NCI-H146 treated with DMSO at 0.1 percent for 48 hours (cell line): ENCODE data around the gene ME3.
A peak's percentile ranks its signal among the peaks of the same experiment; 100 is the strongest.

Source experiments
- DNase-seq: peaks from one replicate; lab custom pipeline; 2025; ENCODE audit not compliant: unreplicated experiment; lab: John Stamatoyannopoulos, UW

The ME3 gene

DNA sequence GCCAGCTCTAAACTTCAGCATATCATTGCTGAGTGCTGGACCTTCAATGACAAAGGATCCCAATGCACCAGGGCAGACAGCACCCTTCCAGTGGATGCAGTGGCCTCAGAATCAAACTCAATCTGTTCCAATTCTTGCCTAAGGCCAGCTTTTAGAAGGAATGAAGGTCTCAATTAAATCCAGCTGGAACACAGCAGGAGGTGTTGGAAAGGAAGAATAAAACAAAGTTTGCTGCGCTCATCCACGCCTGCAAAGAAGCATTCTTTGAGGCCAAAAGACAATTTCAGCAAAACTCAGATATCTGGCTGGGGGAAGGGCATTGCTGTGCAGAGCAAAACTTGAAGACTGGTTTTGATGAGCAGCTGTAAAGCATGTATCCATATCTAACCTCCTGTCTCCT is 177.1 kb downstream of the ME3 start:
- no peak for DNase-seq

DNA sequence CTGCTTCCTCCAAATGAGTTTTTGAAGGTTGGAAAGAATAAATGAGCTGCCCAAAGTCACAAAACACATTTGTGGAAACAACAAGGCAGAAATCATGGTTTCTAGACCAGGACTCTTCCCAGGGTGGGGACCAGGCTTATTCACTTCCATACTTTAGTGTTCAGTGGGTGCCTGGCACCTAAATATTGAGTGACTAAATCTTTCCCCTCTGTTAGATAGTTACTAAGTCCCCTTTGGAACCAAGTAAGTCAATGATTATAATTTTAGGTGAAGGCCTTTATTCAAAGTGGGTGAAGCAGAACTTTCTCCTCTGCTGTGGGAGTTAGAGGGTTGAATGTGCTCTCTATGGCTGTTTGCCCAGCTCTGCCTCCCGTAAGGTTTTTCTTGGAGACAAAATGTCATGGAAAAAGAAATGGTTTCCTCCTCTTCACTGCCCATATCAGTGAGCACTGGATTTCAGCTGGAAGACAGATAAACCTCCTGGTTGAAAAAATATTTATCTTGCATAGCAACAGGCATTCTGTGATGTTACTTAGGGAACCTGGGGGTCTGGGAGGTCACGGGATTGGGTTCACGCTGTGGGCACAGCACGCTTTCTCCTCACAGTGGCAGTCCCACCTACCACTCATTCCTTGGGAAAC is 179.9 kb downstream of the ME3 start:
- no peak for DNase-seq

DNA sequence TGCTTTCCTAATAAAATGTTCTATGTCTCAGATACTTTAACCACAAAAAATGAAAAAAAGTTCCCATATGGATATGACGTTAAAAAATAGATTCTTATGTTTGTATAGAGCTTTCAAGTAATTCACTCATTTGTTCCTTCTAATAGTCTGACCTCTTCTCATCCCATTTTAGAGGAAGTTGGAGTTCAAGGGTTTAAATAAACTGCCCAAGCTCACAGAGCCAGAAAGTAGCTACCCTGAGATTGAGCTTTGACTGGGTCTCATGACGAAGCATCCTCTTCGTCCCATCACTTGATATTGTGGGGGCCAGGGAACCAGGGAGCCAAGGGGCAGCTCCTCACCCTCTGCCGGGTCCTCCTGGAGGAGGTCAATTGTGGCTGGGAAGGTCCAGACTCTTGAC is 181.4 kb downstream of the ME3 start:
- no peak for DNase-seq

DNA sequence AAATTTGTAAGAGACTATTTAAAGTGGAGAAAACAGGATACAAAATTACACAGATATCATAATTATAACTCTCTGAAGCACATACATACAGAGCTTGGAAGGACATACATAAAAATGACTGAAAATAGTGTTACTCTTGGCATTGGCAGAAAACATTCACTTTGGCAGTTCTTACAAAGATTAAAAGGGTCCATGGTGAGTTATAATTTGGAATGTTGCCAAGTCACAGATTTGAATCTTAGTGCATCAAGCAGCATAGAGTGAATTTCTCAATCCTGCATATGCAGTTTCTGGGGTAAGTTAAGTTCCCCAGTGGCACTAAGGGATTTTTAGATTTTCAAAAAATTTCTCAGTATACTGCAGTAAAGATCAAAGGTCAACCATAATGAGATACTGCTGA is 181.8 kb downstream of the ME3 start:
- no peak for DNase-seq

DNA sequence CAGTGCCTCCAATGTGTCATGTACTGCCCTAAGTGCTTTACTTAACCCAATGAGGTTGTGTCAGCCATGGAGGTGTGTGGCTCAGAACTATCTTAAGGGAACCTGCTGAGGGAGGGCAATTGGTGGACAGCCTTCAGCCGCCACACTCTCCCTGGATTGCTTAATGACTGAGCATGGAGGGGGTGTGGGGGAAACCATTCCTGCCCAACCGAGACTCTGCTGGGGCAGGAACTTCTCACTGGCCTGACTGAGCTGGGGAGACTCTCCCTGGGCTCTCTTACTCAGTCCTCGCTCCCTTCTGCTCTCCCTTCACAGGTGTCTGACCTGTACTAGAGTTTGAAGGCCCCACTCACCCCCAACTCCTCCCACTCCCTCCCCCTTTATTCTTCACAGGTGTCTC is 183.0 kb downstream of the ME3 start:
- DNase-seq = no peak

DNA sequence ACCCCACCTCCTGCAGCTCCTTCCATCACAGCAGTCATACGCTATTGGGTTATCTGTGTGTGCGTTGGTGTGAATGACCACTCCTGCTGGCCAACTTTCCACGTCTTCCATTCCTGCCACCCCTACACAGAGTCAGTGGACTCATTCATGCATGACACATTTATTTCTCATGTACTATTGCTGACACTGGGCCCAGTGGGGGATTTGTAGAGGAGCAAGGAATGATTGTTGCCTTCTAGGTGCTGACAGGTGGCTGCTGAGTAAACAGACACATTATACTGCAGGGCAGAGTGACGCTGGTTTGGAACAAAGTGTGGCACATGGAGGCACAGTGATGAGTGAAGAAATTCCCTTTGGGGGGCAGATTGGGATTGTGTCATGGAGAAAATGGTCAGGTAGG is 183.9 kb downstream of the ME3 start:
- DNase-seq = peak; percentile 69

DNA sequence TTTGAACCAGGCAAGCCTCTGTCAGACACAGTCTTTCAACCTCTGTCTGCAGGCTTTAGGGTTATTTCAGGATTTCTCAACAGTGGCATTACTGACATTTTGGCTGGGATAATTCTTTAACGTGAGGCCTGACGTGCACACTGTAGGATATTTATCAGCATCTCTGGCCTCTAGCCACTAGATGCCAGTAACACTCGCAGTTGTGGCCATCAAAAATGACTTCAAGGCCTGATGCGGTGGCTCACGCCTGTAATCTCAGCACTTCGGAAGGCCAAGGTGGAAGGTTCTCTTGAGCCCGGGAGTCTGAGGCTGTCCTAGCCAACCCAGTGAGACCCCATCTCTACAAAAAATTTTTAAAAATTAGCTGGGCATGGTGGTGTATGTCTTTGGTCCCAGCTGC is 184.7 kb downstream of the ME3 start:
- DNase-seq = no peak

DNA sequence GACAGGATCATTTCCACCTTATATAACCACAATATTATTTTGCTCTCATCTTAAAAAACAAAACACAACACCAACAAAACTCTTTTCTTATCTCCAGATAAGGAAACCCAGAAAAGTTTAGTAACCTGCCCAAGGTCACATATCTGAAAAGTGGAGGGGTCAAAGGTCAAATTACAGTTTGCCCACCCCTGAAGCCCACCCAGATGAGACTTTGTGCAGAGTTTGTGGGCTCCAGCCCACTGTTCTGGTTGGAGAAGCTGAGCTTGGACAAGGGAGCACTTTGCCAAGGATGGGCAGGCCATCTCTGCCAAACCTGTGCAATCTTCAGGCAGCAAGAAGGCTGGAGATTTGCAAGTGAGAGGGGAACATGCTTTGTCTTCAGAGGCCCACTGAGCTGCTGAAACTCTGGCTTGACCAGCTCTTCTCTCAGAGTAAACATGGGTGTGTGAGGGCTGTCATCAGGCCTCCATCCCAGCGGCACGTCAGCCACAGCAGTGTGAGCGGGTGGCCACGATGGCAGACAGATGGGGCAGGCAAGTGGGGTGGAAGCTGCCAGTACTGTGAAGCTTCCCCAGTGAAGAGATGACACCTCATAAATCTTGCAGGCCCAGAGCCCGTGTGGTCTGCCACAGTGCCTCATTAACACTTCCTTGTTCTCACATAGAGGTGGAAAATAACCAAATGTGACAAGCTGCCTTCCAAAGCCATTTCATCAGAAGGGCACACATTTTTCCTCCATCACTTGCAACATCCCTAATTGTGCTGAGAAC is 186.0 kb downstream of the ME3 start:
- no peak for DNase-seq

DNA sequence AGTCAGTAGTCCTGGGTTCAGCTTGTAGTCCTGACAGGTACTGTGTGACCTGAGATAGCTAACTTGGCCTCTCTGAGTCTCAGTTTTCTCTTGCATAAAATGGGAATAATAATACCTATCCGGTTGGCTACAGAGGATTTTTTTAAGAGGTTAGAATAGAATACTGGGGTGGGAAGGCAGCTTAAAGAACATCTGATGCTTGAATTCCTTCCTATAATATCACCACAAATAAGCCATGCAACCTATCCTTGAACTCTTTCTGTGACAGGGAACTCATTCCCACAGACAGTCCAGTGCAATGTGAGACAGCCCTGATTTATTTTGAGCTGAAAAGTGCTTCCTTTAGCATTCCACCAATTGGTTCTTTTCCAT is 187.6 kb downstream of the ME3 start:
- DNase-seq = no peak

DNA sequence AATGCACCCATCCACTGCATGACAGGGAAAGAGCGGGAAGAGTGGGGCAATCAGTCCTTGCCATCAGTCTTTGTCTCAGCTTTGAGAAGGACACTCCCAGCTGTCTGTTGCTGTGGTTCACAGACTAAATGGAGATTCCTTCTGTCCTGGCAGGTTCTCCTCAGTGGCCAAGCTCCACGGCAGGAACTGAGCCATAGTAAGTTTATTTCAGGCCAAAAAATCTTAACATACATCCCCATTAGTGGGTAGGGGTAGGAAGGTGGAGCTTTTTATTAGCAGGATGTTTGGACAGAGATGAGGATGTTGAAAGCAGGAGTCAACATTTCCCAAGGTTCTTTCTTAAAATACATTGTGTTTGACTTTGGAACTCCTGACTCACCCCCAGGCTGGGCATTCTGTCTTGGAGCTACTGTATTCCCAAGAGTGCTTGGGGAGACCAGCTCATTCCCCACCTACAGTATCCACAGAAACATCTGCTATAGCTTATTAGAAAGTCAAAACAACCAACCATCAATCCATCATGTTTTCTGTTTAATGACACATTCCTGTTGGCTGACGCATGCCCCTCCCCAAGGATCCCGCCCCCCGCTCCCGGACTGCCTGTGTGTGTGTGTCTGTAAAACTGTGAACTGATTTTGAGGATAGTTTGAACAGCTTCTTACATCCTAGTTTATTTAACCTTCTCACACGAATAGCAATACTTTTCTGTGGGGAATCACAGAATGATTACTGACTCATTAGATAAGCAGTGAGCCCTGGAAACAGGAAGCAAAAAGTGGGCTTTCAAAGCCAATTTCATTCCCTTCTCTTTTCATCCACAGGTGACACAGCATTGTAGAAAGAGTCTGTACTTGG is 188.2 kb downstream of the ME3 start:
- no peak for DNase-seq

DNA sequence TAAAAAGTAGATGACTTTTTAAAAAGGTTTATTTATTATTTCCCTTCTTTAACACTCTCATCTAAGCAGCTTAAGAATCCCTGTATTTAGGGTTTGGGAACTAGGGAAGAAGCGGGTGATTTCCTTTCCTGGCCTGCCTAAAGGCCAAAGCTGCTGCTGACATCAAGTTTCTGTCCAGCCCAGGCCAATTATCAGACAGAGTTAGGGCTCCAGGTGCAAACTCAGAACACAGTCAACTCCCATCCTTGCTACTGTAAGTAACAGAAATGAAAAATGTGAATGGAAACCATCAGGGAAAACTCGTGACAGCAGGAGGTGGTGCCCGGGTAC is 188.8 kb downstream of the ME3 start:
- no peak for DNase-seq

DNA sequence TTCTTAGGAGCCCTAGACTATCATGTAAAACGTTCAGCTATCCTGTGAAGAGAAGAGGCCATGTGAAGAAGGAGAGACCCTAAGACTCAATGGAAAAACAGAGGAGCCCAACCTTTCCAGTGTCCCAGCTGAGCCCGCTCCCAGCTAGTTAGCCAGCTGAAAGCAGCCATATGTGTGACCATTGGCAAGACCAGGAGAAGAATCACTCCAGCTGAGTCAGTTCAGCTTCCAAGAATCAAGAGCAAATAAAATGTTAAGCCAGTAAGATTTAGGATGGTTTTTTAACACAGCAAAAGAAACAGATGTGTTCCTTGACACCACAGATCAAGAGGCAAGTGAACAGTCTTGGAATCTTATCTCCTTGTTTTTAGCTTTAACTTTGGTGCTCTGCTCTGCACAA is 189.7 kb downstream of the ME3 start:
- DNase-seq = no peak

DNA sequence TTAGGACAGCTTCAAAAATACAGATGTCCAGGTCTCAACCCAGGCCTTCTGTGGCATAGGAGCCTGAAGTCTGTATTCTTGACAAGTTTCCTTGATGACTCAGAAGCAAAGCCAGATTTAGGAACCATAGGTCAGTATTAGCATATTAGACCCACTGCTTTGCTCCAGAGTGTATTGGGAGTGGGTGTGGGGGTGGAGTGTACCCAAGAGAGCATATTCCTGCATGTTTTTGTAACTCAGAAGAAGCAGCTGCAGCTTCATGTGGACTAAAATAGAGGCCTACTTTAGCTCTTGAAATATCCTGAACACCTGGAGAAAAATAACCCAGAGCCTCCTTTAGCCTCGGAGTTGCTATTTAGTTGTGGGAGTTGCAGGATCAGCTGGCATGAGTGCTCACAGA is 191.0 kb downstream of the ME3 start:
- DNase-seq = no peak

DNA sequence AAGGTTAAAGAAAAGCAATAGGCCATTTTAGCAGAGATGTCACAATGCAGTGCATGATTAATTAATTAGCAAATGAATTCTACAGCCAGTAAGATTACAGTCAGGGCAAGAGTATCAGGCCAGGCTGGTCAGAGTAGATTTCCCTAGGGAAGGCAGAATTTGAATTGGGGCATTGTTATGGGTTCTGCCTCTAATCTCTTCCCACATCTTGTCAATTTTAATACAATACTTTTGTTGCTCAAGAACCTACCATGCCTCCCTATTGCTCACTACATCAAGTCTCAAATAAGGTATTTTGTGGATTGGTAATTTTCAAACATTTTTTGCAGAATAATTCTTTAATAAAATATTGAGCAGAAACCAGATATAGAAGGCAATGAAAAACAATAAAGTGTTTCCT is 194.1 kb downstream of the ME3 start:
- DNase-seq = no peak

DNA sequence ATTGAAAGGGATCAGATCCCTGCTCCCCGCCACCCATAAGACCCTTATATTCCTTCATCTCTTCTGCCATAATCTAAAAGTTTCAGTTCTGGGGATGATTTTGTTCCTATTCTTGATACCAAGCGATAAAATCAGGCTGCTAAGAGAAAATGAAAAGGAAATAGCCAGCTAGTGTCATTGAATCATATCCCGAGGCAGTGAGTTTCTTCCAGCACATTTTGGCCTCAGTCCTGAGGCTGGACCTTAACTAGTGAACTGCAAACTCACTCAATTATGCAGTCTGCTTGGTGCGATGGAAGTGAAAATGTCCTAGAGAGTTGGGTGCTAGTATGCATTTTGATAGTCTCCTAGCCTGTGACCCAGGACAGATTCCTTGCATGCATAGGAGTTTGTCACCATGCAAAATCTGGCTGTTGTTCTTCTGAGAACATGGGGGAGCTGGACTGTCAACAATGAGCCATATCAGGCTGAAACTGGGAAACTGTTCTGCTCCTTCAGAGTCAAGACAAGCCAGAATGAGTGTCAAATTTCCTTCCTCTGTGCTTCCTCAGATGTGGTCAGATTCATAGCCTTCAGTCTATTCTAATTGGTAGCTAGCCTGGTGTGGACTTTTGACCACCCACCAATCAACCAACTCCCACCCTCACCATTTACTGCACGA is 194.8 kb downstream of the ME3 start:
- DNase-seq = no peak

DNA sequence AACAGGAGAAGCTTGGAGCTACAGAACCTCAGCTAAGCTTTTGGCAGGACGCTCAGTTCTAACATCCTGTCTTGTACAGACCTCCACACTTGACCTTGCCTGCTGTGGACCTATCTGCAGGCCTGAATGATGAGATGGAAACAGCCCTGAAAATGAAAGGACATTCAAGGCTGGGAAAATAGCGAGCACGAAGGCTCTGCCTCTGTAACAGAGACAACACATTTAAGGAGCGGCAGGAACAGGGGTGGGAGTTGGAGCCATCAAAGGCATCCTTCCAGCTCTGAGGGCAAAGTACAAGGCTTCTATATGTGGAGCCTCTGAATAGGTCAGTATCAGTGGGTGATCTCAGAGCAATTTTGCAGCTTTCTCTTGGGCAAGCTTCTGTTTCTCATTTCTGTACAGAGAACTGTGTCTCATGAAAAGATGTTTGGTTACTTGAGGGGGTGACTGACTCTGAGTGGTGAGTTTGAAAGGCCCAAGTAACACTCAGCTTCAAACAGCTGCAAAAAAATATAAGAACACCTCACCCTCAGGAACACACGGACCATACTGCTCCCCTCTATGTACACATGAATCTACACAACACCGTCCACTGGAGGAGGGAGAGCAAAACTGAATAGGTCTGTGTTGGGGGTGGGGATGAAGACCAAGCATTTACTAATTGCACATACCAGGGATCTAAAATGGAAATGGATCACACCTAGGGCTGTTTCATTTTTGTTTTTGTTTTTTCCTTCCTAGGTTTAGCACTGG is 196.1 kb downstream of the ME3 start:
- no peak for DNase-seq

DNA sequence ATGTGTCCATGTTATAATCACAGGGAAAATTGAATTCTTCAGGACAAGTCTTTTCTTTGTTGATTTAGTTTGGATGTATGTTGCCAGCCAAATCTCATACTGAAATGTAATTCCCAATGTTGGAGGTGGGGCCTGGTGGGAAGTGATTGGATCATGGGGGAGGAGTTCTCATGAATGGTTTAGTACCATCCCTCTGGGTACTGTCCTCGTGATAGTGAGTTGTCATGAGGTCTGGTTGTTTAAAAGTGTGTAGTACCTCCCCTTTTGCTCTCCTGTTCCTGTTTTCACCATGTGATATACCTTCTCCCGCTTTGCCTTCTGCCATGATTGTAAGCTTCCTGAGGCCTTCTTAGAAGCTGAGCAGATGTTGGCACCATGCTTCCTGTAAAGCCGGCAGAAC is 197.4 kb downstream of the ME3 start:
- DNase-seq = no peak

DNA sequence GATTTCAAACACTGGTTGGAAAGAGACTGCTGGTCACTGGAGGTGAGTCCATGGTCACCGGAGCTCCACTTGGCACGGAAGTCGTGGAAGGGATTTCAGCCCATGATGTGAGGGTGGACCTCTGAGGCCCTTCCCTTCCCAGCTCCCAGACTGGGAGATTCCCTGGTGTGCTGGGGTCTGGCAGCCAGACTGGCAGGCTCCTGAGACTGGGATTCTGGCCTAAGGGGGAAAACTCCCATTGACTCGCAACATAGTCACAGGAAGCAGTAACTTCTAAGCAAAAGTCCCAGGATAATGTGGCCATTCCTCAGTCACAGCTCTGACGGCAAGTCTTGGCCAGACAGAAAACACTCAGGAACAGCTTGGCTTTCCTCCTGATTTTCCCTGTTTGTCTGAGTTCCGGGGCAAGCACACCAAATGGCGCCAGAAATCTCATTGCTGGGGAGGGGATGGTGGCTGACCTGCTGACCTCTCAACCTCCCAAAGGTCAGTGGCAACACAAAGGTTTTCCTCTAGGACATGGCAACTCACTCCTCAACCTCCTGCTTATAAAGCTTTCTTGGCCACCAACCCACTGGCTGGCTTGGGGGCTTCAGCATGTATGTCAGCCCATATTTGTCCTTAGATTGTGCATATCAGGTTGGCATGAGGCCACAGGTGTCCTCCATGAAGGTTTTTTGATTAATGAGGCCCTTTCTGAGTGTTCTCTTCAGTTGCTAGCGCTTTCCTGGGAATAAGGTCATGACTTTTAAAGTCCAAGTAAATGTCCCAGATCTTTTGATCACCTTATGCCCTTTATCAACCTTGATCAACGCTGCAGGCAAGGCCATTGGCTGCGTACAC is 198.2 kb downstream of the ME3 start:
- DNase-seq = no peak

DNA sequence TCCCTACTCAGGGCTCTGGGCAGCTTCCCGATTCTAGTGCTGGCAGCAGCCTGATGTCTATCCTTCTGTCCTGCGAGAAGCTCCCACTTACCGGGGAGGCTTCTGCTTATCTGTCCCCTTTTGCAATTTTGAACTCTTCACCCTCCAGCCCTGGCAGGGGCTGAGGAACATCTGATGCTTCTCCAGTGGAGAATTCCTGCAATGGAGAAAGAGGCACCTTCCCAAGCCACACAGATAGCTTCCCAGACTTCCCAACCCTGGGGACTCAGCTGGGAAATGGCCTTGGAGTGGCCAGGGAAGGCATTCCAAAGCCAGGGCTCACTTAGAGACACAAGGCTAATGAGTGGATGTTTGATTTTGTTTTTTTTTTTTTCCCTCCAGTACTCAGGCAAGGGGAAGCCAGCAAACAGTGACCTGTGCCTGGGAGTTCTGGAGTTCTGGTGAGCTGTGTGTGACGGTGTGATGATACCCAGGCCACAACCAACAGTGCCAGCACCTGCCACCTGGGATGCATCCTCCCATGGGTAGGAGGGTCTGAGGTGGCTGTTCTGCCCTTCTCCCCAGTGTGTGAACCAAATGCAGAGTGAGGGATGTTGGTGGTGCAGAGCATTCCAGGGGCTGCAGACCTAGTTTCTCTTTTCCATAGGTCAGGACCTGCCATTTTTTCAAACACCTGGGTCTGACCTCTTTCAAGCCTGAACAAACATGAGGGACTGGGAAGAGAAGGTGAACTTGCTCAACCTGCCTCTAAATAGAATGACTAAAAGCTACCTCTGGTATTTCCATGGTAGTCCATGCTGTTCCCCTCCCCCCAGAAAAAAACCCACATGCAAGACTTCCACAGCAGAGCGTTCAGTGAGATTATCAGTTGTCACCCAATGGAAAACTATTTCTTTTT is 202.7 kb downstream of the ME3 start:
- DNase-seq = no peak
